HPDE6-E6E7 (cell line): Measurements from ENCODE around the gene C1D.
A peak's percentile ranks its signal among the peaks of the same experiment; 100 is the strongest.
"Not testable (repeated sequence)": the region's sequence is repeated elsewhere in the genome, so short reads cannot be mapped to it uniquely, and the experiment has no call there.

ENCODE experiments used
- DNase-seq: peaks from one replicate; pipeline ENCODE4 v3.0.0; 2011; ENCODE audit warnings: missing footprints; ENCODE audit errors: extremely low spot score

Gene C1D, protein sequence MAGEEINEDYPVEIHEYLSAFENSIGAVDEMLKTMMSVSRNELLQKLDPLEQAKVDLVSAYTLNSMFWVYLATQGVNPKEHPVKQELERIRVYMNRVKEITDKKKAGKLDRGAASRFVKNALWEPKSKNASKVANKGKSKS

DNA sequence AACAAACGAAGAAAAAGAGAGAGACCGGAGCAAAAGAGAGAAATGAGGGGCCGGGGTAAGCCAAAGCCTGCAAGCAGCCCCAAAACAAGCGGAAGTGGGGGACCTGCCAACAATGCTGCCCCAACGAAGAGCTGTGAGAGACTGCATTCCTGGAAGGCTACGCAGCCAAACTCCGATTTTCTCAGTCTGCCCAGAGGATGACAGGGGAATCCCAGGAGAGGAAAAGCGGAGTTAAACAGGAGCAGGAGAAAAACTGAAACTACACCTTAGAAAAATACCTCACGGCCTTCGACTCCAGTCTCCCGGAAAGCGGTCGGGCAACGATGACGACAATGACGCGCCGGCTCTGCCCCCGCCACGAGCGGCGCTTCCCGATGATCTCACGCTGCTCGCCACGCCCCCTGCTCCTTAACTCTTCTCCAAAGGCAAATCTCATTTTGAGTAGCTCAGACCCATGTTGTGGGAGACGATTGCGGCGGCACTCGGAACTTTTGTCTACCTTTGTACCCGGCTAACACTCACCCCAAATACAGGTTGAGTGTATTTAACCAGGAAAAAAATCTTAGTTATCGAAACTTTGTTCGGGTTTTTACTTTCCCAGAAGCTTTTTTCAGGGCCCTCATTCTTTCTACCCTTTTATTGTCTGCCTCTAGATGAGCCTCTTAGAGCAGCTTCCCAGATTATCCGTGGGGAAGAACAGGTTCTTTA is at the start of gene C1D:
TSS of gene C1D (minus strand) at position 325 of the 708 bp plus-strand sequence. CDS start 15,694 bp downstream, outside the sequence.
- DNase-seq = peak; percentile 78

DNA sequence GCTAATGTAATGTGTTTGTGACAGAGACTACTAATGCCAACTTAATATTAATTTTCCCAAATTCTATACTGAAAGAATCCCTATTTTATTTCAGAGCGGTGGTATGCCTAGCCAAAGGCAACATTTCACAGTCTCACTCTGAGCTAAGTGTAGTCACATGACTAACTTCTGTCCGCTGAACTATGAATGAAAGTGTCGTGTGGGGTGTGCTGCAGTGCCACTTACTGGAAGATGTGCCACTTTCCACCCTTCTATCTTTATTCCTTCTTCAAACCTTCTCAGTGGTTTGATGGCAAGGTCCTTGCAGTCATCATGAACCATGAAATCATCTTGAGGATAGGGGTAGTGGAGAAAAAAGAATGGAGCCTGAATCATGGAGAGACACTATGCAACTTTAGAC is 47.3 kb upstream of the C1D start:
- DNase-seq = no peak

DNA sequence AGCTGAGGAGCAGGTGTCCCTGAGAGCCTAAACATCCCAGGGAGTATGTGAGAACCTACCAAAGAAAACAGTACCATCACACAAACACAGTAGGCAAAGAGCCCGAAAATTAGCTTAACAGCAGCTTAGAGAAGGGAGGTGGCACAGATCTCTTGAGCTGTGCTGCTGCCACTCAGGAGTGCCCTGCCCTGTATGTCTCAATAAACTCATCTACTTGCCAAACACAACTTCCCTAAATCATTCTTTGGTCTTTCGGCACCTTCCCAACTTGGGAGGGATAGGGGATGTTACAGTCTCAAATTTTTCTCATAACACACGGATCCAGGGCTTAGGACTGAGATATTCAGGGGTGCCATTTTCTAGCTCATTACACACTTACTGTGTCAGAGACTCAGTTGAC is 45.3 kb upstream of the C1D start:
- no peak for DNase-seq

DNA sequence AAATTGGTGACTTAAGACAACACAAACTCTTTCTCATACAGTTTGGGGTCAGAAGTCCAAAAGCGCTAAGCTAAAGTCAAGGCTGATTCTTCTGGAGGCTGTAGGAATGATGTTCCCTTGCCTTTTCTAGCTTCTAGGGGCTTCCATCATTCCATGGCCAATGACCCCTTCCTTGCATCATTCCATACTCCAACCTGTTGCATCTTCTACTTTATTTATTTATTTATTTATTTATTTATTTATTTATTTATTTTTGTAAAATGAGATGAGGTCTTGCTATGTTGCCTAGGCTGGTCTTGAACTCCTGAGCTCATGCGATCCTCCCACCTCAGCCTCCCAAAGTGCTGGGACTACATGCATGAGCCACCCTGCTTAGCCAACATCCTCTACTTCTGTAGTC is 44.7 kb upstream of the C1D start:
- no peak for DNase-seq

DNA sequence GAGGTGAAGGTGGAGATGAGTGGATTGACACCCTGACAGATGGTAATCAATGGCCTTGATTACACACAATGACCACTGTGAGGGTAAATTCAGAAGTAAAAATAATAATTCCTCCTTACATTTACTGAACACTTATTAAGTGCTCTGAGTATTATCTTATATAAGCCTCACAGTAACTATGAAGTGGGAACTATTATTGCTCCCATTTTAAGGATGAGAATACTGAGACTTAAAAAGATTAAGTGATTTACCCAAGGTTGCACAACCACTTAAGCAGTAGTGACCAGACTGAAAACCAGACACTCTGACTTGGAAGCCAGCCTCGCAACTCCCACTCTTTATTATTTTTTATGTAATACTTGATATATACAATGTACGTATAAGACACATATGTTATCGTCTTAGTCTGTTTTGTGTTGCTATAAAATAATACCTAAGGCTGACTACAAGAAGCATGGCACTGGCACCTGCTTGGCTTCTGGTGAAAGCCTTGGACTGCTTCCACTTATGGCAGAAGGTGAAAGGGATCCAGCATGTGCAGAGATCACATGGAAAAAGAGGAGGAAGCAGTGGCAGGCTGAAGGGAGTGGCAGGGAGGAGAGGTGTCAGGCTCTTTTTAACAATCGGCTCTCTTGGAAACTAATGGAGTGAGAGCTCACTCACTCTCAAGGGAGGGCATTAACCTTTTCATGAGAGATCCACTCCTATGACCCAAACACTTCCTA is 41.5 kb upstream of the C1D start:
- DNase-seq = no peak

DNA sequence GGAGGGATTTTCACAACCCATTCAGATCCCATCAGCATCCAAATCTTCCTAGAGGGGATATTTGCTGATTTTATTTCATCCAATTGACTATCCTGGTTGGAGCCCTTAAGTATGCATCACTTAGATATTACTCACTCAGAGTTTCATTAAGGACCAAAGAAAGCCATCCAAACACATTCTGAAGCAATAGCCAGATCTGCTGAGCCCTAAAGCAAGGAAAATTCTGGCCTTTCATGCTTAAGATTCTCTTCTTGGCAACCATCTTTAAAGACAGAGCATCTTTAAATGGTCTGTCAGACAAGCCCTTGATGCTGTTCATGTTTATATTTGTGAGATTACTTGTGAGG is 40.9 kb upstream of the C1D start:
- DNase-seq = no peak

DNA sequence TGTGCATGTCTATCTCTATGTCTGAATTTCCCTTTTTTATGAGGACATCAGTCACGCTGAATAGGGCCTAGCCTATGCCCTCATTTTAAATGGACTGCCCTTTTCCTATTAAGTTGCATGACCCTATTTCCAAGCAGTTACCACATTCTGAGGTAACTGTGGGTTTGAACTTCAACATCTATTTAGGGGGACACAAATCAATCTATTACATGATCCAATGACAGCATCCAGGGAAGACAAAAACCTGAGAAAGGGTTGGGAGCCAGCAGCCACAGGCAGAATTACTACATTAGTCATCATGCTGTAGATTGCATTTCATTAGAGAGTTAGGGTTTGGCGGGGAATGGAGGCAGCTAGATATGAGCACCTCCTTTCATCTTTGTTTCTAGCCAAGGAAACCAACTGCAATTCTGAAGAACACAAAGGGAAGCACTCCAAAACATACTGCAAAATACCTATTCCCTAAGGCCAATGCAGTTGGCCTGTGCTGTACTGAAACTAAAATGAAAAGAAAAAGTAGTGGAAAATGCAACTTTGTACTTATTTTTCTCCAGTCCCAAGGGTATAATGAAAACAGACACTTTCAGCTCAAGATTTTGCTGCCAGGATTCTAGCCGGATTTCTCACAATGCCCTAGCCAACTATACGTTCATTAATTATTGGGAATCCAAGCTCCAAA is 40.4 kb upstream of the C1D start:
- DNase-seq = no peak

DNA sequence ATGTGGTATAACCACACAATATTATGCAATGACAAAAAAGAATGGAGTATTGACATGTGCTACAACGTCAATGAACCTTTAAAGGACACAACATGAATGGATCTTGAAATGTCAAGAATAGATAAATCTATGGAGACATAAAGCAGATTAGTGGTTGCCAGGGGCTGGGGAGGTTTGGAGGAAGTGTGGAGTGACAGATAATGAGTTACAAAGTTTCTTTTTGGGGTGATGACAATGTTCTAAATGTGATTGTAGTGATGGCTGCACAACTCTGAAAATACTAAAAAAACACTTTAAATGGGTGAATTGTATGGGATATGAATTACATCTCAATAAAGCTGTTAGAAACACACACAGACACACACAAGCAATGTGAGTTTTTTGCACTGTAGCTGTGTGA is 37.4 kb upstream of the C1D start:
- DNase-seq = no peak

DNA sequence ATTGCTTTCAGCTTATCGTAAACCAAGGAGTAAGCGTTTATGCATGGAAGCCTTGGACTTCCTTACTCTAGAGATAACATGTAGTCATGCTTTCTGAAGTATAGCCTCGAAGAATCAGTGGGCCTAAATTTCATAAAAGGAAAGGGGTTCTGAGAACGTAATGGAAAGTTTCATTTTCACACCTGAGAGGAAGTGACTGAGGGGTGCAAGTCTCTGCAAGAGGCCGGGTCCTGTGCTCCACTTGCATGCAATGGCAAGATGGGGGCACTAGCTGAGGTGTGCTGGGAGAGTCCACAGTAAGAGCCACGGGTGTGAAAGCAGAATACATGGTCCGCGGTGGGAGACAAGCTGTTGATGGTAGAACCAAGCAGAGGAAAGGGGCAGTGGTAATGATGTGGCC is 36.5 kb upstream of the C1D start:
- no peak for DNase-seq

DNA sequence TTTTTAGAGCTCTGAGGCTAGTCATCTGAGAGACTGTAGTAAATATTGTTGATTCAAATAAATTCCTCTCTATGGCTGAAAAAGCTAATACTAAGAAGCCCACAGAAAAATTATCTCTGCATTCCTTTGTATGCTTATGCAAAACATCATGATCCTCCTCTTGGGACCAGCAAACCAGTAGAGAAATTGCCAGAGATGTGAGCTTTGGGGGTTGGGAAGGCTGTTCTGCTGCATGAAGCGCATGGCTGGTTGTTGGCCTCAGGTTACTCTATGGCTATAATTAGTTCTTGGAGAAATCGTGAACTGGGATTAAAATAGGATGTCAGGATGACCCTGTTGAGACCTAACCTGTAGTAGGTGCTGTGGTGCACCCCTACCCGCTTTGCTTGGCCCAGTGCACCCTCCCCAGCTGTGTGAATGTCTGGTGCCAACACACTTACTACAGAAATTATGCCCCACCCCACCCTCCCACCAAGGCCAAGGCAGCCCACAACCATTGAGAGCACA is 35.5 kb upstream of the C1D start:
- DNase-seq = no peak

DNA sequence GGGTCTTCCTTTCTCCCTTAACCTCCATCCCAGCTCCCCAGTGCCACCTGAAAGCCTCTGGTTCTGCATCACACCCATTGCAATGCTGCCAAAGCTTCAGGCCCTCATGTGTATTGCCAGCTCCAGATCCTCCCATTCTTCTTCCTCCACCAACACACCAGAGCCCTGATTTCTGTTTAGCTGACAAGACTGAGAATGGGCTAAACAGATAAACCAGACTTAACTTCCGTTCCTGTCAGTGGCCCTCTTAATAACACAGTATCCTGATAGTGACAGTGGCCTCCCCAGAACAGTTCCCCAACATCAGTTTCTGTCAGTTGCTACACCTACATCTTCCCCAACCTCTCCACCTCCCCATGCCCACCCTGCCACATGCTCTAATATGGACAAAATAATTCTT is 31.3 kb upstream of the C1D start:
- no peak for DNase-seq

DNA sequence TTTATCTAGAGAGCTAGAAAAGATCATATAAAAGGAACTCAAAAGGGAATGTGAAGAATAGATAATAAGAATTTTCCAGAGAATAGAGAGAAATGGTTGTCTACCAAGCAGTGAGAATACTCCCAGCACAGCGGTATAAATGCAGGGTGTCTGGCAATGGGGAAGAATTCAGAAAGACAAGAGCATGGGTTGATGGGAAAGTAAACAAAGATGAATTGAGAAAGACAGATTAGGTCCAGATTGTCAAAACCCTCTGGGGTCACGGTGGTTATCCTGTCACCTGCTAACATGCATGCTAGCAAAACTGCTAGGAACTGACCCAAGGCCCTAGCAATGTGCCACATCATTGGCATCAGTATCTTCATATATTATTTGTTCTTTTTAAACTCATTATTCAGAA is 30.8 kb upstream of the C1D start:
- no peak for DNase-seq

DNA sequence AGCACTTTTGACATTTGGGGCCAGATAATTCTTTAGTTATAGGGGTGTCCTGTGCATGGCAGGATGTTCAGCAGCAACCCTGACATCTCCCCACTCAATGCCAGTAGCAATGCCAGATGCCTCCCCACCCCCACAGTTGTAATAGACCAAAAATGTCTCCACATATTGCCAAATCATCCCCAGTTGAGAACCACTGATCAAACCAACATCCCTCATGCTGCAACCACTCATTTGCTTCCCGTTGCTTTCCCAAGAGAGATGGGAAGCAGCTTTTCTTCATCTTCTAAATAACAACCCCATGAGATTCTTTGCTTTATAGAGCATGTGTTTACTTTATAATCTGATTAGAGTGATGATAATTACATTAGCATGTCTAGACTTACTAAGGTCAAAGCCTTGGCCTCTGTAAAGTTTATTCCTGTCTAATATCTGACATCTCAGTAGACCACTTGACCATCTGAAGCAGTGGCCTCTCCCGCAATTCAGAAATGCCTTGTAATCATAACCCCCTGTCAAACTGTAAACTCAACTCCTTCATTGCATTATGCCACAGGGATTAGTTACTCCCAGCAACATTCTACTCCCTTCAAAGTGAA is 28.7 kb upstream of the C1D start:
- DNase-seq = no peak

DNA sequence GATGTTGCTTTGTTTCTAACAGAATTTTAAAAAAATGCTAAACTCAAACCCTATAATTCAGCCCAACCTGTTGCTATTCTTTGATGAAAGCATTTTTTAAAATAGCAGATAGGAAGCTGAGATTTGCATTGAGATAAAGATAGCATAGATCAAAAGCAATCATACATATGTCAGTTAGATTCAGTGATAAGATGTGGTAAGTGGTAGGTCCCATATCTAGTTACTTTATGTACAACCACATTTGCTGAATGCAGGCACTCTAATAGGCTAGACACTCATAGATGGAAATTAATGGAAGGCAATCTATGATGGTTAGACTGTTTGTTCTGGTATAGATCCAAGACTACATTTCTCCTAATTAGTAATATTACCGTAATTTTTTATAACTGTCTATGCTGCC is 27.2 kb upstream of the C1D start:
- DNase-seq = no peak

DNA sequence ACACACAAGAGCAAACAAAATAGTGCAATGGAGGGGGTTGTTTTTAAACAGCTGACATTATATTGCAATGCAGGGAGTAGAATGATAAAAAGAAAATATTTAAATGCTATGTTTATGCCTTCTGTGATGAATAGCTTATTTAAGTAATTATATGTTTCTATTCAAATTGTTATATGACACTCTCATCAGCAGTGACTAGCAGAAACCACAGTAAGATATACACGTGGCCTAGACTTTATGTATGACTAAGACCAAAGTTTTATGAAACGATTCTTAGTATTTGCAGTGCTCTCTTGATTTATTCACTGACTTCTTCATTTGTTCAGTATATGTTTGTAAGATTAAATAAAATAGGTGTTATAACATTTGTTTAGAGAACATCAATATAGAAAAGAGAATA is 26.1 kb upstream of the C1D start:
- no peak for DNase-seq

DNA sequence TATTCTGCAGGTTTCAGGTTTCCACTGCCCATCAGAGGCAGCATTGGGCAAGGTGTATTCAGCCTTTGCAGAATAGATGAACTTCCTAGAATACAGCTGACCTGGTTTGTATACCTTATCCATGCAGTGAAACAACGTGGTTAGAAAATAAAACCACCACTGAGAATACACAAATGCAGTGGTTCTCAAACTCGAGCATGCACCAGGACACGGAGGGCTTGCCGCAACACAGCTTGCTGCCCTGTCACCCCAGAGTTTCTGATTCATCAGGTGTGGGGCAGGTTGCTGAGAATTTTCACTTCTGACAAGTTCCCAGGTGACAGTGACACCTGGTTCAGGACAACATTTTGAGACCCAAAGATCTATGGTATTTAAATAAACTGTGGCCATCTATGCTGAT is 23.4 kb upstream of the C1D start:
- no peak for DNase-seq

DNA sequence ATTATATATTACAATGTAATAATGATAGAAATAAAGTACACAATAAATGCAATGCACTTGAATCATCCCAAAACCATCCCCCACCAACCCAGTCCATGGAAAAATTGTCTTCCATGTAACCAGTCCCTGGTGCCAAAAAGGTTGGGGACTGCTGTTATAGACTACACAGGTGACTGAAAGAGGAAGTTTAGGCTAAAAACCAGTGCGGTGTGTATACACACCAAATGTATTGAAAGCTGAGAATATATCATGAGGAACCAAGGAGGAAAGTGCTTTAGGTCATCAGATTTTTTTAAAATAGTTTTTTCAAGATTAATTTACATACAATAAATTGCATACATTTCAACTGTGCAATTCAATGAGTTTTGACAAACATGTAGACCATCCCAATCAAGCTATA is 20.5 kb upstream of the C1D start:
- no peak for DNase-seq

DNA sequence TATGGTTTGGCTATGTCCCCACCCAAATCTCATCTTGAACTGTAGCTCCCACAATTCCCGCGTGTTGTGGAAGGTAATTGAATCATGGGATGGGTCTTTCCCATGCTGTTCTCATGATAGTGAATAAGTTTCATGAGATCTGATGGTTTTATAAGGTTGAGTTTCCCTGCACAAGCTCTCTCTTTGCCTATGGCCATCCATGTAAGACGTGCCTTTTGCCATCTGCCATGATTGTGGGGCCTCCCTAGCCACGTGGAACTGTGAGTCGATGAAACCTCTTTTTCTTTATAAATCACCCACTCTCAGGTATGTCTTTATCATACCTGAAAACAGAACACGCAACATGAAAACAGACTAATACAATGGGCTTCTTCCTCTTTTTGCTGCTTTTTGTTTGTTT is 11.2 kb upstream of the C1D start:
- no peak for DNase-seq

DNA sequence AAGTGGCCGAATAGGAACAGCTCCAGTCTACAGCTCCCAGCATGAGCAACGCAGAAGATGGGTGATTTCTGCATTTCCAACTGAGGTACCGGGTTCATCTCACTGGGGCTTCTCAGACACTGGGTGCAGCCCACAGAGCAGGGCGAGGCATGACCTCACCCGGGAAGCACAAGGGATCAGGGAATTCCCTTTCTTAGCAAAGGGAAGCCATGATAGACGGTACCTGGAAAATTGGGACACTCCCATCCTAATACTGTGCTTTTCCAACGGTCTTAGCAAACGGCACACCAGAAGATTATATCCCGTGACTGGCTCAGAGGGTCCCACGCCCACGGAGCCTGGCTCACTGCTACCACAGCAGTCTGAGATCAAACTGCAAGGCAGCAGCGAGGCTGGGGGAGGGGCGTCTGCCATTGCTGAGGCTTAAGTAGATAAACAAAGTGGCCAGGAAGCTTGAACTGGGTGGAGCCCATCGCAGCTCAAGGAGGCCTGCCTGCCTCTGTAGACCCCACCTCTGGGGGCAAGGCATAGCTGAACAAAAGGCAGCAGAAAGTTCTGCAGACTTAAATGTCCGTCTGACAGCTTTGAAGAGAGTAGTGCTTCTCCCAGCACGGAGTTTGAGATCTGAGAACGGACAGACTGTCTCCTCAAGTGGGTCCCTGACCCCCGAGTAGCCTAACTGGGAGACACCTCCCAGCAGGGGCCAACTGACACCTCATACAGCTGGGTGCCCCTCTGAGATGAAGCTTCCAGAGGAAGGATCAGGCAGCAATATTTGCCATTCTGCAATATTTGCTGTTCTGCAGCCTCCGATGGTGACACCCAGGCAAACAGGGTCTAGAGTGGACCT is 1.2 kb upstream of the C1D start:
- not testable (repeated sequence) for DNase-seq

DNA sequence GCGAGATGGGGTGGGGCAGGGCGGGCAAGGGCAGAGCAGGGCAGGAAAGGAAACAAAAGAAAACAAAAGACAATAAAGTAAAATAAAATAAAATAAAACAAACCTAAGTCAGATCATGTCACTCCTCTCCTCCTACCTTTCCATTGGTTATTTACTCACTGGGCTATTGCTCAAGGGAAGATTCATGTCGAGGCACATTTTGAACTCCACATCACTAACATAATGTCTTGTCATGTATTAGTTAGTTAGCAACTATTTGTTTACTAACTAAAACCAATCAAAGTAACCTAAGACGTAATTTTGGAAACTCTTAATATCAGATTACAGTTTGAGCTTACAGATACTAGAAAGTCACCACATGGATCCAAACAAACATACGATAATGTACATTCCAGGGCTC is 2.2 kb downstream of the C1D start:
- peak; percentile 27 for DNase-seq

DNA sequence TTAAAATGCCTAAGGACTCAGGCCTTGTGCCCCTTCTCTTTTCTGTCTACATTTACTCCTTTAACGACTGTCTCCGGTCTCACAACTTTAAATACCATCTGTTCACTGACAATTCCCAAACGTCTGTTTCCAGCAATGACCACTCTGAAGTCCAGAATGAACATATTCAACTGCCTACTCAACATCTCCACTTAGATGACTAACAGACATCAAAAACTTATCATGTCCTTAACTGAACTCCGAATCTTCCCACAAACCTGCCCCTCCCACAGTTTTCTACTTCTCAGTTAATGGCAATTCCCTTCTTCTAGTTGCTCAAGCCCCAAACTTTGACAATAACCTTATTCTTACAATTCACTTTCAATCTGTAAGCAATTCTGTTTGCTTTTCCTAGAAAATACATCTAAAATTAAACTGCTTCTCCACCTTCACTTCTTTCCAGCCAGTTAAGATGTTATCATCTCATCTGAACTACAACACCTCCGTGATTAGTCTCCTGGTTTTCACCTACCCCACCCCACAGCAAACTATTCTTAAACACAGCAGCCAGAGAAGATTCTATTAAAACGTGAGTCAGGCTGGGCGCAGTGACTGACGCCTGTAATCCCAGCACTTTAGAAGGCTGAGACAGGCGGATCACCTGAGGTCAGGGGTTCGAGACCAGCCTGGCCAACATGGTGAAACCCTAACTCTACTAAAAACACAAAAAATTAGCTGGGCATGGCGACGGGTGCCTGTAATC is 2.8 kb downstream of the C1D start:
- no peak for DNase-seq
